HT-29 (cell line): ENCODE results near the gene FGD2. TPM values are rescaled to one million over a fixed set of nuclear protein-coding genes. Genes with fewer than 3 reads are reported as not detected.
"Not testable (repeated sequence)": the region's sequence is repeated elsewhere in the genome, so short reads cannot be mapped to it uniquely, and the experiment has no call there.

Source experiments
- DNase-seq: peaks from one replicate; pipeline ENCODE4 v3.0.0-alpha.2; 2015; ENCODE audit warnings: low spot score
- total RNA-seq: library from RNA; depleted of rRNA; stranded (reverse); fragments of >200 nt; shearing (Covaris generic); gene quantifications from 2 replicates; pipeline ENCODE4 v1.2.3, GENCODE V29; 2014

The FGD2 gene
- total RNA-seq, 1 experiment from 2014 or later: 0.53 TPM

DNA sequence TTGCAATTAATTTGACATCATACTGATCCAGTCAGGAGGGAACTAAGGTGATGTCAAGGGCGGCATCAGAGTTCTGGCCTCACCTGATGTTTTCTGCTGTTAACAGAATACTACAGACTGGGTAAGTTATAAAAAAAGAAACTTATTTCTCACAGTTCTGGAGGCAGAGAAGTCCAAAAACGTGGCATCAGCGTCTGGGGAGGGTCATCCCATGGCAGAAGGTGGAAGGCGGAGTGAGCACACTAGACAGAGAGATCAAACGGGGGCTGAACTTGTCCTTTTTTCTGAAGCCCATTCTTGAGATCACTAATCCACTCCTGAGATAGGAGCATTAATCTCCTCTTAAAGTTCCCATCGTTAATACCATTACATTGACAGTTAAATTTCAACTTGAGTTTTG is 16.2 kb upstream of the FGD2 start:
- no peak for DNase-seq

GRCh38 chr6:36990401-36990800 is 15.1 kb upstream of the FGD2 start:
- not testable (repeated sequence) for DNase-seq

- no peak for DNase-seq
These were observed 7.4 kb upstream of the FGD2 start for GRCh38 chr6:36997811-36998722.

GRCh38 chr6:36998723-36999038 is 6.8 kb upstream of the FGD2 start:
- DNase-seq: no peak

DNA sequence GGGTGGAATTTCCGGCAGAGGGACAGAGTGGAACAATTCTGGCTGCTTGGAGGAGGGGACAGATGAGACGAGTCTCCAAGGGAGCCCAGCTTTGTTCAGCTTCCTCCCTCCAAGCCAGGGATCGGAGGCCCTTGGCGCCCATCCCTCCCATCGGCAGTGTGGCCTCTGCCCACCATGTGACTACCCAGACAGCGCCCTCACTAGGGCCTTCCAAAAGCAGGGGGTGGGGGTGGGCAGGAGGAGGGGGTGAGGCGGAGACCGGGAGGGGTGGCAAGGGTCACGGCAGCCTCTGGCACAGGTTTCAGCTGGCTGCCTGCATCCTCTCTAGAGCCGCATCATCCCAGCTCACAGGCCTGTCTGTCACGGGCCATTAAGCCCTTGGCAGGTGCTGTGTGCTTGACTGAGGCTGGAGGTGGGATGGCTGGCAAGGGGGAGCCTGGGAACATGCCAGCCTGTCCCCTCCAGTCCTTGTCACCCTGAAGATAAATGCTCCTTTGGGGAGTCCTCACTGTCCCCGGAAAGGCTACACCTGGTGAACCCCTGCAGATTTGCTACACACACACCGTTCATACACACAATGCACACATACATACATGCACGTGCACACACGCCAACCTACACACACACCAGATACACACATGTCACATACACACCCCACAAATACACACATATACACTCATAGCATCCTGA is 6.2 kb upstream of the FGD2 start:
- DNase-seq: no peak

DNA sequence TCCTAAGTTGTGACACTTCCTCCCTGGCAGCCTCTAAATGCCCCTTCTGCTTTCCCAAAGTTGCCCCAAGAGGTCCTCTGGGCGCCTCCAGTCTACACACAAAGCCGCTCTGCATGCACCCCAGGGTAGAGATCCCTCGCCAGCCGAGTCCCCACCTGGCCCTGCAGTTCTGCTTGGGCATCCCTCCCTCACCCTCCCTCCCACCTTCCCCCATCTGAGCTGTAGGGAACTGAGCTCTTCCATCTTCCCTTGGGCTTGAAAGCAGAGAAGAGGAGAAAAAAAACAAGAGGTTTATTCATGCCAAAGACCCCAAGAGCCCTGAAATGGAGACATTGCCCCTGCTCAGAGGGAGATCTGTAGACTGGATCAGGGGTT is 5.7 kb upstream of the FGD2 start:
- no peak for DNase-seq

DNA sequence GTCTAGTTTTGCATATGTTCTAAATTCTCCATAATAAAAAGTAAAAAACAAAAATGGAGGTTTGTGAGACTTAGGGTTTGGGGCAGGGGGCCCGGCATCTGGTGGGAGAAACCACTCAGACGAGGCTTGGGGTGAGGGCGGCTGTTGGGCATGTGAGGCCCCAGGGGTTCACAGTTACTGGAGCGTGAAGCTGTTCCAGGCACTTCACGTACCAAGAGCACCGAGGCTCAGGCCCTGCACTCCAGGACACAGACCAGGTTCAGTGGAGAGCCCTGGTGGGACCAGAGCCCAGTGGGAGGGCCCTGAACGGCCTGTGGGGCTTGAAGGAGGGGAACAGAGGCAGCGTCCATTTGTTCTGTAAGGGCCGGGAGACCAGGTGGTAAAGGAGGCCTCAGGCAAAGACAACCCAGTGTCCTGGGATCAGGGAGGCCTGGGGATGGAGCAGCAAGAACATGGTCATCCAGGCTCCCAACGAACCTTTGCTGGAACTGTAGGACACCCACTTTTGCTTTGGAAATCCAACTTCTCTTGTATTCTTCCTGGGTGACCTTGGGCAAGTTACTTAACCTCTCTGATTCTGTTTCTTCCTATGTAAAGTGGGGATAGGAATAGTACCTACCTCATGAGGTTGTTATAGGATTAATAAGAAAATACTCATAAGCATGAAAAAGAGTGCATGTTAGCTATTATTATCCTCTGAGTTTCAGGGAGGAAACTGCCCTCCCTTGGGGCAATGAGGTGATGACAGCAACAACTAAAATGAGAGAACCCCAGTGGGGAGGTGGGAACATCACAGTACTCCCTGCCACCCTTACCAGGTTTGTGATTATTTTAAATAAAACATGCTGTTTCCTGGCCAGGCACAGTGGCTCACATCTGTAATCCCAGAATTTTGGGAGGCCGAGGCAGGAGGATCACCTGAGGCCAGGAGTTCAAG is 1.1 kb upstream of the FGD2 start:
- DNase-seq: no peak

GRCh38 chr6:37005827-37006567 is 542 bp downstream of the FGD2 start:
- no peak for DNase-seq

DNA sequence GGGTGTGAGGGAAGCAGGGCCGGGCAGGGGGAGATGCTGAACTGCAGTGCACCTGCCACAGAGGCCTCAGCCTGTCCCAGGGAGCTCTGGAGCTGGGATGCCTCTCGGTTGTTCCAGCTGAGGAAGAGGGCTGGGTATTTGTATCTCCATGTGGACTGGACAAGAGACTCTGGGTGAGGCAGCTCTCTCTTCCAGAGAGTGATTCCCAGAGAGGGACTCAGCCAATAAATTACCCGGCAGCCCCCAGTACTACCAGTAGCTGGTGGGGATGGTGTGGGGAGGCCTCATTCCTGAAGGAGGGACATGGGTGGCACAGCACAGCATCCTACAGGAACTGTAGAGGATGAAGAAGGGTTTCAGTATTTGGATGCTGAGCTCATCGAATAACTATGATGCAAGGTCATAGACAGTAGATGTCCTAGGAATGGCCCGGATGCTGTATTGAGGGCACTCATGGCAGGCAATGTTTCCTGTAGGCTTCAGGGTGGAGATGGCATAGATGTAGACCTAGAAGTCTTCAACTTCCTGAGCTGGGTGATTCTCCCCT is 1.4 kb downstream of the FGD2 start:
- no peak for DNase-seq

GRCh38 chr6:37007340-37008043 is 2.0 kb downstream of the FGD2 start:
- DNase-seq: no peak

GRCh38 chr6:37008484-37009465 is 3.3 kb downstream of the FGD2 start:
- DNase-seq: no peak

DNA sequence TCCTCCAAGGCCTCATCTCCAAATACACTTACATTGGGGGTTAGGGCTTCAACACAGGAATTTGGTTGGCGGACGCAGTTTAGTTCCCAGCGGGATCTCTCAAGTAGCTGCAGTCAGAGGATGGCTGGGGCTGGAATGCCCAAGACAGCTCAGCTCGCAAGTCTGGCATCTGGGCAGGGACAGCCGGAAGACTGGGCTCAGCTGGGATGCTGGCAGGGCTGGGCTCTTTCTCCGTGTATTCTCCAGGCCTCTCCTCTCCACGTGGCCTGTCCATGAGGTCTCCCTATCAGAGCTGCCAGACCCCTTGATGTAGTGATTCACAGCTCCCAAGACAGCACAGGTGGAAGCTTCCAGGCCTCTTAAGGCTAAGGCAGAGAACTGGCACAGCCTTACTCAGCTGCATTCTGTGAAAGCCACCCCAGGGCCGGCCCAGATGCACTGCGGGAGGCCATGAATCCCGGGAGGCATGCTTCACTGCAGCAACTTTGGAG is 5.0 kb downstream of the FGD2 start:
- no peak for DNase-seq

DNA sequence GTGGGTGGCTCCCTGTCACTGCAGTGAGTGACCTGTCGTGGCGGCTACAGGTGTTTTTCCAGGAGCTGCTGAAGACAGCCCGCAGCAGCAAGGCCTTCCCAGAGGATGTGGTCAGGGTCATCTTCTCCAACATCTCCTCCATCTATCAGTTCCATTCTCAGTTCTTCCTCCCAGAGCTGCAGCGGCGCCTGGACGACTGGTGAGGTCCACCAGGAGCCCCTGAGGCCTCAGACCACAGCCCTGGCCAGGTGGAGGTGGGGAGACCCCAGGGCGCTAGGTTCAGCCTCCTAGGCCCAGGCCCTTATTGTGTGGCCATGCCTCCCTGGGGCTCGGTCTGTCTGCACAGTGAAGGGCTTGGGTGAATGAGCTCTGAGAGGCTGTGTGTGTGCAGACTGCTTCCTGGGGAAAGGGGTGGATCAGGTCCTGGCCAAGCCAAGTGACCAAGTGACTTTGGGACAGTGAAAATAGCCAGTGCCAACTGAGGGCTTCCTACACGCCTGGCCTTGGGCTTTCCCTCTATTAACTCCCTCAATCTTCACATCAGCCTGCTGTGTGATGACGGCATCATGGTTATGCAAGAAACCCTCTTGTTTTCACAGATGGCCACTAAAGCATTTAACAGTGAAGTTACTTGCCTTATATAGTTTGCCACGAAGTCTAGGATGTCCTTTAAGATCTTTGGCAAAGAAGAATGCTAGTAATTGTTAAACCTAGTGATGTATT is 6.4 kb downstream of the FGD2 start:
- no peak for DNase-seq

DNA sequence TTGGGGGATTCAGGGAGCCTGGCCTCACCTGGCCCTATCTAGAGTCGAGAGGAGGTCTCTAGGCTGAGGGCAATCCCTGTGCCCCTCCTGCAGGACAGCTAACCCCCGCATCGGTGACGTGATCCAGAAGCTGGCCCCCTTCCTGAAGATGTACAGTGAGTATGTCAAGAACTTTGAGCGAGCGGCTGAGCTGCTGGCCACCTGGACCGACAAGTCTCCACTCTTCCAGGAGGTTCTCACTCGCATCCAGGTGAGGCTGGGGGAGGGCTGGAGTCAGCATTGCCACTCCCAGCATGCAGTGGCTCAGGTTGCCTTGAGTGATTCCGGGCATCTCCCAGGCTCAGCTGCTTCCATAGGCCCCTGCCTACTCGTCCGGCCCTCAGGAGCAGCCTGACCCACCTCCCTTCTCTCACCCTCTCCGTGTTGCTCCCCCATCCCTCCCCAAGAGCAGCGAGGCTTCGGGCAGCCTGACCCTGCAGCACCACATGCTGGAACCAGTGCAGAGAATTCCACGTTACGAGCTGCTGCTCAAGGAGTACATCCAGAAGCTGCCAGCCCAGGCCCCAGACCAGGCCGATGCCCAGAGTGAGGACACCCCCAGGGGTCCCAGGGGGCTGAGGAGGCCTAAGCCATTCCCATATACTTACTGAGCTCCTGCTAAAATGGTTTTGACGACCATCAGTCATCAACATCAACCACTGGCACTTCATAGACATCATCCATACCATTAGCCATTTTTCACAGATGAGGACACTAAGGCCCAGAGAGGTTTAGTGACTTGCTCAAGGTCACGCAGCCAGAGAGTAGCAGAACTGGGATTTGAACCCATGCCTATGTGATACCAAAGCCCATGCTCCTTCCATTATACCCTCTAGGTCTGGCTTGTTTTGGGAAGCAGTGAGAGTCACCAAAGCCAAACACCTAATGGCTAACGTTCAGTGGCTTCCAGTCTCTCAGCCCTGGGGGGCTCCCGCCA is 8.3 kb downstream of the FGD2 start:
- no peak for DNase-seq

DNA sequence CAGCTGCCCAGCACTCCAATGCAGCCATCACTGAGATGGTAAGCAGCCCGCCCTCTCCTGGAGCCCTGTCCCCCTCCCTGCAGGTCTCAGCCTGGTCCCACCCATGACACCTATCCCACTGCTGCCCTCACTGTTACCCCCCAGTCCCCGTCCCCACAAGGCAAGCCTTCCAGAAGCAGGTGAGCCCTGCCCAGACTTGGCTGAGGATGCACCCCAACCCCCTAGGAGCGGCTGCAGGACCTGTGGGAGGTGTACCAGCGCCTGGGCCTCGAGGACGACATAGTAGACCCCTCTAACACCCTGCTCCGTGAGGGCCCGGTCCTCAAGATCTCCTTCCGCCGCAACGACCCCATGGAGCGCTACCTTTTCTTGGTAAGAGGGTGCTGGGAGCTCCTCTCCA is 9.2 kb downstream of the FGD2 start:
- DNase-seq: no peak

DNA sequence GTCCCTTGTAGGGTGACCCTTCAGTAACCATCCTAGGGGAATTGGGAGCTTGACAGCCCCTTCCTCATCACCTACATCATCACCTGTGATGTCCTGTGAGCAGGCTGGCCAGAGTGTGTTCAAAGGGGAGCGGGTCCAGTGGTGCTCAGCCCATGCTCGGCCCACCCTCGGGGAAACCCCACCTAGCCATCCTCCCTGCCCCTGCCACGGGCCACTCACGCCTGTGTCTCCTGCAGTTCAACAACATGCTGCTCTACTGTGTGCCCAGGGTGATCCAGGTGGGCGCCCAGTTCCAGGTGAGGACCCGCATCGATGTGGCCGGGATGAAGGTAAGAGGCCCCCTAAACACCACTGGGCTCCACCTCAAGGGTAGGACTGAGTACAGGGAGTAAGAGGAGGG is 10.1 kb downstream of the FGD2 start:
- DNase-seq: no peak

DNA sequence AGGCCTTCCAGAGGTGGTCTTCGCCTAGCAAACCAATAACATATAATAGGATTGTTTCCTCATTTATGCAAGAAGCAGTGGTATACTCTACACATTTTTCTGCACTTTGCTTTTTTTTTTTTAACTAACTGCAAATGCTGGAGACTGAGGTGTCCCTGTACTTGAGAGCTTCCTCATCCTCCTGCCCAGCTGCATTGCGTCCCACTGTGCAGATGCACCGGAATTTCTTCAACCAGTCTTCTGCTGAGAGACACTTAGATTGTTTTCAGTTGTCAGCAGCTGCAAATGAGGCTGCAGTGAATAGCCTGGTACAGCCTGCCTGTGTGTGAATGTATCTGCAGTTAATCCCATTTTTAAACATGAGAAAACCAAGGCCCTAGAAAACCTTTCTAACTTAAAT is 11.5 kb downstream of the FGD2 start:
- DNase-seq: no peak
